Esophagus squamous epithelium (tissue), 4 donors: ENCODE measurements around the gene CDR2L.

Experiments
- CTCF ChIP-seq, 6 experiments: fragments of 450-650 bp in 4 of 6; fragments of 200-600 bp in 2 of 6; sonication (generic) in 2 of 6; IDR thresholded peaks; one replicate each; pipeline ENCODE4 v1.5.1; 2016 to 2019; ENCODE audit warnings: antibody characterized with exemption in 6 of 6, mild to moderate bottlenecking in 4 of 6, moderate library complexity in 4 of 6
- POLR2A ChIP-seq, 4 donors: fragments of 450-650 bp; IDR thresholded peaks; one replicate each; pipeline ENCODE4 v1.6.1; 2017; ENCODE audit warnings: antibody characterized with exemption in 4 of 4, mild to moderate bottlenecking in 4 of 4, moderate library complexity in 3 of 4

- no peak for TF ChIP-seq CTCF (IDR thresholded peaks at IDR 0.05)
- TF ChIP-seq POLR2A (IDR thresholded peaks at IDR 0.05) = no peak
Measured at GRCh38 chr17:74999523-74999922, 12.1 kb downstream of the CDR2L start.
